Vagina (tissue), 2 donors: ENCODE results near the gene C10orf90. TPM values are rescaled to one million over a fixed set of nuclear protein-coding genes. Genes with fewer than 3 reads are reported as not detected.

Experiments used
- DNase-seq, 2 donors: peaks; one replicate each; pipeline ENCODE4 v3.0.0-alpha.2; 2017; ENCODE audit errors: extremely low spot score in 2 of 2
- H3K27ac ChIP-seq: fragments of 200-600 bp; sonication (generic); one replicate; pipeline ENCODE4 v1.5.1; 2019
- H3K27me3 ChIP-seq: fragments of 200-600 bp; sonication (generic); one replicate; pipeline ENCODE4 v1.5.1; 2019
- H3K36me3 ChIP-seq, 2 donors: fragments of 200-600 bp; sonication (generic); one replicate each; pipeline ENCODE4 v1.5.1; 2017 to 2019
- H3K4me1 ChIP-seq: fragments of 200-600 bp; sonication (generic); one replicate; pipeline ENCODE4 v1.5.1; 2019
- H3K4me3 ChIP-seq, 2 donors: fragments of 200-600 bp; sonication (generic); 1 replicate in 1 of 2; 2 replicates in 1 of 2; pipeline ENCODE4 v1.5.1; 2016 to 2019
- H3K9me3 ChIP-seq: fragments of 200-600 bp; sonication (generic); one replicate; pipeline ENCODE4 v1.5.1; 2019
- CTCF ChIP-seq, 3 experiments: fragments of 450-650 bp in 2 of 3; fragments of 200-600 bp in 1 of 3; sonication (generic) in 1 of 3; IDR thresholded peaks; one replicate each; pipeline ENCODE4 v1.5.1; 2017 to 2019; ENCODE audit warnings: antibody characterized with exemption in 3 of 3, mild to moderate bottlenecking in 2 of 3, moderate library complexity in 2 of 3
- POLR2A ChIP-seq, 2 donors: fragments of 450-650 bp; IDR thresholded peaks; one replicate each; pipeline ENCODE4 v1.6.1; 2017; ENCODE audit warnings: antibody characterized with exemption in 2 of 2, mild to moderate bottlenecking in 2 of 2, moderate library complexity in 2 of 2
- POLR2AphosphoS5 ChIP-seq, 2 donors: sonication (generic); formaldehyde crosslinking; IDR thresholded peaks; one replicate each; pipeline ENCODE4 v1.9.0; 2017; ENCODE audit warnings: antibody characterized with exemption in 2 of 2, mild to moderate bottlenecking in 2 of 2, low read depth in 1 of 2; ENCODE audit not compliant: insufficient read depth in 1 of 2
- intact Hi-C: fragments of 100-400 bp; cut with DNase I; formaldehyde crosslinking; loops from one replicate; pipeline ENCODE4 v1.15.1; 2023
- total RNA-seq: library from RNA; depleted of rRNA; stranded (reverse); fragments of >200 nt; gene quantifications from one replicate; pipeline ENCODE4 v1.2.3, GENCODE V29; 2016

C10orf90 gene
- total RNA-seq, 1 donor from 2014 or later: not detected

GRCh38 chr10:126518218-126519080, 152.0 kb downstream of the C10orf90 start:
- no peak overlapping the region for H3K27ac ChIP-seq
- TF ChIP-seq CTCF (IDR thresholded peaks at IDR 0.05) (no peak), POLR2A (IDR thresholded peaks at IDR 0.05) (no peak), POLR2AphosphoS5 (IDR thresholded peaks at IDR 0.05; ENCODE audit: insufficient read depth in 1 of 2, low read depth in 1 of 2) (no peak)
- intact Hi-C loops: no loop called here
- peak in 1 of 2 donors; percentile 43 for DNase-seq
- H3K4me1 ChIP-seq: no peaks in the 10 kb centered on the region
- no peak overlapping the region for H3K4me3 ChIP-seq
- no peaks in the 10 kb centered on the region for H3K9me3 ChIP-seq
- H3K36me3 ChIP-seq: no peaks in the 10 kb centered on the region
- no peaks in the 10 kb centered on the region for H3K27me3 ChIP-seq

- no peaks in the 10 kb centered on the region for H3K9me3 ChIP-seq
- H3K4me3 ChIP-seq: no peak overlapping the region
- TF ChIP-seq POLR2AphosphoS5 (IDR thresholded peaks at IDR 0.05; ENCODE audit: insufficient read depth in 1 of 2, low read depth in 1 of 2) (no peak), CTCF (IDR thresholded peaks at IDR 0.05) (no peak), POLR2A (IDR thresholded peaks at IDR 0.05) (no peak)
- no peaks in the 10 kb centered on the region for H3K36me3 ChIP-seq
- DNase-seq: peak in 1 of 2 donors; percentile 67
- H3K27ac ChIP-seq: no peak overlapping the region
- no peaks in the 10 kb centered on the region for H3K27me3 ChIP-seq
- H3K4me1 ChIP-seq: no peaks in the 10 kb centered on the region
- intact Hi-C loops: no loop called here
Measured at GRCh38 chr10:126516515-126516914, 154.0 kb downstream of the C10orf90 start.

- intact Hi-C loops: no loop called here
- DNase-seq: peak in 1 of 2 donors; percentile 32
- no peak overlapping the region for H3K4me3 ChIP-seq
- no peaks in the 10 kb centered on the region for H3K27me3 ChIP-seq
- no peaks in the 10 kb centered on the region for H3K9me3 ChIP-seq
- H3K4me1 ChIP-seq: no peaks in the 10 kb centered on the region
- no peak for TF ChIP-seq CTCF (IDR thresholded peaks at IDR 0.05)
- no peak for TF ChIP-seq POLR2AphosphoS5 (IDR thresholded peaks at IDR 0.05; ENCODE audit: insufficient read depth in 1 of 2, low read depth in 1 of 2)
- TF ChIP-seq POLR2A (IDR thresholded peaks at IDR 0.05): no peak
- H3K27ac ChIP-seq: no peak overlapping the region
- H3K36me3 ChIP-seq: no peaks in the 10 kb centered on the region
Measured at GRCh38 chr10:126511917-126512479, 158.5 kb downstream of the C10orf90 start.

- no peak for DNase-seq
- no peaks in the 10 kb centered on the region for H3K36me3 ChIP-seq
- H3K9me3 ChIP-seq: no peaks in the 10 kb centered on the region
- H3K27ac ChIP-seq: no peak overlapping the region
- H3K4me3 ChIP-seq: no peak overlapping the region
- H3K4me1 ChIP-seq: no peaks in the 10 kb centered on the region
- H3K27me3 ChIP-seq: no peaks in the 10 kb centered on the region
- intact Hi-C loops: no loop called here
- TF ChIP-seq POLR2A (IDR thresholded peaks at IDR 0.05) (no peak), POLR2AphosphoS5 (IDR thresholded peaks at IDR 0.05; ENCODE audit: insufficient read depth in 1 of 2, low read depth in 1 of 2) (no peak), CTCF (IDR thresholded peaks at IDR 0.05) (no peak)
Measured at GRCh38 chr10:126509182-126509581, 161.3 kb downstream of the C10orf90 start.

GRCh38 chr10:126508535-126509040, 161.9 kb downstream of the C10orf90 start:
- no peak for TF ChIP-seq POLR2AphosphoS5 (IDR thresholded peaks at IDR 0.05; ENCODE audit: insufficient read depth in 1 of 2, low read depth in 1 of 2)
- no peak for TF ChIP-seq POLR2A (IDR thresholded peaks at IDR 0.05)
- TF ChIP-seq CTCF (IDR thresholded peaks at IDR 0.05): no peak
- no peaks in the 10 kb centered on the region for H3K27me3 ChIP-seq
- H3K27ac ChIP-seq: no peak overlapping the region
- DNase-seq: no peak
- H3K4me1 ChIP-seq: no peaks in the 10 kb centered on the region
- intact Hi-C loops: no loop called here
- no peak overlapping the region for H3K4me3 ChIP-seq
- no peaks in the 10 kb centered on the region for H3K9me3 ChIP-seq
- H3K36me3 ChIP-seq: no peaks in the 10 kb centered on the region
